ENCODE measurements around the gene MEI1.

The MEI1 gene

GRCh38 chr22:41746567-41747400 is 47.5 kb downstream of the MEI1 start:
- peak; percentile 90 for TF ChIP-seq CTCF (conservative IDR thresholded peaks at IDR 0.05)
- H3K27ac ChIP-seq, result no peak overlapping the region

- H3K27ac ChIP-seq, result no peak overlapping the region
- TF ChIP-seq CTCF (conservative IDR thresholded peaks at IDR 0.05), result no peak
These were observed 53.0 kb downstream of the MEI1 start for GRCh38 chr22:41752011-41752970.

- no peak overlapping the region for H3K27ac ChIP-seq
- no peak for TF ChIP-seq CTCF (conservative IDR thresholded peaks at IDR 0.05)
These were observed 54.7 kb downstream of the MEI1 start for GRCh38 chr22:41753984-41754383.

GRCh38 chr22:41757502-41757901 is 58.2 kb downstream of the MEI1 start:
- TF ChIP-seq CTCF (conservative IDR thresholded peaks at IDR 0.05), result no peak
- no peak overlapping the region for H3K27ac ChIP-seq

GRCh38 chr22:41758231-41758630 is 58.9 kb downstream of the MEI1 start:
- no peak overlapping the region for H3K27ac ChIP-seq
- TF ChIP-seq CTCF (conservative IDR thresholded peaks at IDR 0.05), result no peak

GRCh38 chr22:41762980-41763779 is 63.9 kb downstream of the MEI1 start:
- TF ChIP-seq CTCF (conservative IDR thresholded peaks at IDR 0.05), result 0 out of 2 replicates have a peak, but pooled peaks have one; percentile 24
- H3K27ac ChIP-seq, result no peak overlapping the region

All from VCaP (cell line).